H1 (cell line): ENCODE data around the gene PLB1. TPM values are rescaled to one million over a fixed set of nuclear protein-coding genes. Genes with fewer than 3 reads are reported as not detected.

Experiments used
- CTCF ChIA-PET: fragments of 300-600 bp; sonication (Branson Sonifier 250); formaldehyde crosslinking; loops from one replicate; lab custom pipeline; 2021; ENCODE audit not compliant: partially characterized antibody; lab: Charles Lee
- POLR2A ChIA-PET: fragments of 300-600 bp; sonication (Branson Sonifier 250); formaldehyde crosslinking; loops from one replicate; lab custom pipeline; 2021; ENCODE audit warnings: inconsistent platforms; ENCODE audit not compliant: partially characterized antibody; lab: Charles Lee
- DNase-seq, 2 experiments: peaks; one replicate each; pipeline versions ENCODE4 v3.0.0 to v3.0.0-alpha.2; 2010 to 2022; ENCODE audit warnings: low spot score in 2 of 2, low read depth in 1 of 2, mixed read lengths in 1 of 2
- FAIRE-seq: peaks from 2 replicates; lab custom pipeline; 2011; peaks lifted over from hg19 to GRCh38; lab: Jason Lieb, UNC
- H2AFZ ChIP-seq: 2 replicates; pipeline ENCODE4 v1.8.1; 2012; ENCODE audit warnings: low read length, inconsistent platforms
- H2AK5ac ChIP-seq: 2 replicates; pipeline ENCODE4 v1.6.1; 2013; ENCODE audit warnings: low read depth, low read length
- H2BK120ac ChIP-seq: replicated peaks from 2 replicates; pipeline ENCODE3; 2013; ENCODE audit warnings: low read depth, low read length, inconsistent platforms
- H2BK12ac ChIP-seq: 2 replicates; pipeline ENCODE4 v1.6.1; 2013; ENCODE audit warnings: low read depth, low read length
- H2BK15ac ChIP-seq: 2 replicates; pipeline ENCODE4 v1.6.1; 2013; ENCODE audit warnings: low read length
- H2BK20ac ChIP-seq: 2 replicates; pipeline ENCODE4 v1.6.1; 2013; ENCODE audit warnings: low read length
- H2BK5ac ChIP-seq: 2 replicates; pipeline ENCODE4 v1.6.1; 2013; ENCODE audit warnings: low read depth, low read length
- H3K14ac ChIP-seq: 2 replicates; pipeline ENCODE4 v1.6.1; 2013; ENCODE audit warnings: inconsistent platforms; ENCODE audit not compliant: insufficient read length
- H3K18ac ChIP-seq: 2 replicates; pipeline ENCODE4 v1.6.1; 2013; ENCODE audit warnings: low read length; ENCODE audit errors: extremely low read depth
- H3K23ac ChIP-seq: 2 replicates; pipeline ENCODE4 v1.6.1; 2013; ENCODE audit warnings: inconsistent platforms; ENCODE audit not compliant: insufficient read length
- H3K23me2 ChIP-seq: 2 replicates; pipeline ENCODE4 v1.6.1; 2013; ENCODE audit warnings: low read depth, low read length
- H3K27ac ChIP-seq: 2 replicates; pipeline ENCODE4 v1.6.1; 2011; ENCODE audit warnings: low read depth, low read length, inconsistent platforms
- H3K27me3 ChIP-seq, 4 experiments: replicated peaks in 1 of 4; 1 replicate in 1 of 4; 2 replicates in 3 of 4; pipeline versions ENCODE4 v1.6.1 to v1.8.1; 2011 to 2013; ENCODE audit warnings: low read length in 3 of 4, mild to moderate bottlenecking in 3 of 4, inconsistent platforms in 2 of 4, mixed read lengths in 2 of 4, moderate library complexity in 1 of 4; ENCODE audit not compliant: control insufficient read depth in 3 of 4, insufficient read depth in 3 of 4; ENCODE audit errors: extremely low read depth in 1 of 4
- H3K36me3 ChIP-seq, 4 experiments: 2 replicates each; pipeline versions ENCODE4 v1.6.1 to v1.8.1; 2011 to 2013; ENCODE audit warnings: mild to moderate bottlenecking in 4 of 4, low read length in 3 of 4, moderate library complexity in 2 of 4, control low read depth in 1 of 4, inconsistent platforms in 1 of 4; ENCODE audit not compliant: insufficient read depth in 4 of 4, control insufficient read depth in 2 of 4
- H3K4ac ChIP-seq: replicated peaks from 2 replicates; pipeline ENCODE3; 2013; ENCODE audit warnings: low read length, low read depth, mixed read lengths, inconsistent platforms; ENCODE audit not compliant: insufficient read length
- H3K4me1 ChIP-seq, 4 experiments: replicated peaks in 1 of 4; 1 replicate in 1 of 4; 2 replicates in 3 of 4; pipeline versions ENCODE4 v1.6.1 to v1.8.1; 2011 to 2013; ENCODE audit warnings: low read length in 3 of 4, inconsistent platforms in 2 of 4, mixed read lengths in 1 of 4; ENCODE audit not compliant: insufficient read depth in 4 of 4, control insufficient read depth in 3 of 4
- H3K4me2 ChIP-seq, 2 experiments: 2 replicates each; pipeline versions ENCODE4 v1.6.1 to v1.8.1; 2011 to 2013; ENCODE audit warnings: low read depth in 2 of 2, low read length in 2 of 2, control low read depth in 1 of 2, inconsistent platforms in 1 of 2, mild to moderate bottlenecking in 1 of 2; ENCODE audit not compliant: insufficient read depth in 1 of 2
- H3K4me3 ChIP-seq, 4 experiments: fragments of 200-600, 300-600 bp in 1 of 4; sonication (generic), shearing (Covaris generic), sonication (Bioruptor Twin) in 1 of 4; 2 replicates each; pipeline versions ENCODE4 v1.5.1 to v1.8.1; 2011 to 2016; ENCODE audit warnings: low read length in 4 of 4, low read depth in 3 of 4, control low read depth in 2 of 4, inconsistent platforms in 2 of 4, mild to moderate bottlenecking in 2 of 4, mixed read lengths in 1 of 4, moderate library complexity in 1 of 4; ENCODE audit not compliant: insufficient read depth in 2 of 4; ENCODE audit errors: extremely low read depth in 1 of 4
- H3K56ac ChIP-seq: replicated peaks from 2 replicates; pipeline ENCODE3; 2013; ENCODE audit warnings: low read depth, mild to moderate bottlenecking, mixed read lengths, low read length, inconsistent platforms; ENCODE audit not compliant: insufficient read length
- H3K79me1 ChIP-seq: 2 replicates; pipeline ENCODE4 v1.6.1; 2013; ENCODE audit warnings: low read depth, low read length, control low read depth
- H3K79me2 ChIP-seq, 2 experiments: 2 replicates each; pipeline versions ENCODE4 v1.6.1 to v1.8.1; 2012 to 2013; ENCODE audit warnings: low read length in 2 of 2, mild to moderate bottlenecking in 2 of 2, inconsistent platforms in 1 of 2; ENCODE audit not compliant: insufficient read depth in 2 of 2, control insufficient read depth in 1 of 2
- H3K9ac ChIP-seq, 4 experiments: replicated peaks in 1 of 4; 1 replicate in 1 of 4; 2 replicates in 3 of 4; pipeline versions ENCODE4 v1.6.1 to v1.8.1; 2011 to 2013; ENCODE audit warnings: low read depth in 3 of 4, low read length in 3 of 4, control low read depth in 2 of 4, mild to moderate bottlenecking in 2 of 4, moderate library complexity in 2 of 4, inconsistent platforms in 1 of 4; ENCODE audit errors: extremely low read depth in 1 of 4
- H3K9me3 ChIP-seq, 2 experiments: 2 replicates each; pipeline versions ENCODE4 v1.6.1 to v1.8.1; 2012 to 2013; ENCODE audit warnings: mild to moderate bottlenecking in 2 of 2, moderate library complexity in 2 of 2, control low read depth in 1 of 2, inconsistent platforms in 1 of 2, low read depth in 1 of 2, low read length in 1 of 2, mixed read lengths in 1 of 2; ENCODE audit not compliant: insufficient read depth in 2 of 2
- H4K20me1 ChIP-seq, 2 experiments: replicated peaks in 1 of 2; 2 replicates each; pipeline versions ENCODE3 to v1.8.1; 2011 to 2013; ENCODE audit warnings: inconsistent platforms in 2 of 2, low read length in 2 of 2, mild to moderate bottlenecking in 1 of 2; ENCODE audit not compliant: insufficient read depth in 2 of 2, control insufficient read depth in 1 of 2
- H4K5ac ChIP-seq: 2 replicates; pipeline ENCODE4 v1.6.1; 2013; ENCODE audit warnings: low read length, low read depth, mixed read lengths, inconsistent platforms; ENCODE audit not compliant: insufficient read length
- H4K8ac ChIP-seq: 2 replicates; pipeline ENCODE4 v1.8.0; 2013; ENCODE audit warnings: mild to moderate bottlenecking, moderate library complexity, low read length, inconsistent platforms; ENCODE audit not compliant: insufficient read depth; ENCODE audit errors: extremely low read depth
- H4K91ac ChIP-seq: replicated peaks from 2 replicates; pipeline ENCODE3; 2013; ENCODE audit warnings: low read length, mixed read lengths, inconsistent platforms; ENCODE audit not compliant: insufficient read length
- CHD1 ChIP-seq: IDR thresholded peaks from 2 replicates; pipeline ENCODE4 v1.6.1; 2012; ENCODE audit warnings: low read depth, low read length, improper control_type of control experiment
- CHD2 ChIP-seq: IDR thresholded peaks from 2 replicates; pipeline ENCODE4 v1.6.1; 2012; ENCODE audit warnings: low read length, improper control_type of control experiment
- CREB1 ChIP-seq: IDR thresholded peaks from 2 replicates; pipeline ENCODE4 v1.6.1; 2012; ENCODE audit warnings: inconsistent platforms
- JUND ChIP-seq: IDR thresholded peaks from 2 replicates; pipeline ENCODE4 v1.6.1; 2011; ENCODE audit warnings: mild to moderate bottlenecking, improper control_type of control experiment, low read length
- POLR2AphosphoS5 ChIP-seq: IDR thresholded peaks from 2 replicates; pipeline ENCODE4 v1.6.1; 2011; ENCODE audit warnings: low read depth, low read length
- WGBS, 2 experiments: shearing (Covaris generic) in 1 of 2; methylation state at CpG; one replicate each; pipeline versions ENCODE4 v1.1.6 to v1.1.7; 2013 to 2015; ENCODE audit warnings: low lambda C conversion rate in 2 of 2, mixed read lengths in 2 of 2, inconsistent platforms in 1 of 2, low coverage in 1 of 2, missing lambda C conversion rate in 1 of 2; ENCODE audit not compliant: insufficient replicate concordance in 2 of 2, insufficient coverage in 1 of 2, insufficient read length in 1 of 2; ENCODE audit errors: extremely low coverage in 1 of 2, missing lambda C conversion rate in 1 of 2; 5-methylcytosine and 5-hydroxymethylcytosine counted together
- polyA plus RNA-seq, 7 experiments: library from polyadenylated mRNA; depleted of rRNA in 3 of 7; stranded (reverse) in 5 of 7; unstranded in 2 of 7; fragments of >200 nt in 5 of 7; fragments of 200-250 nt in 2 of 7; gene quantifications; 1 replicate in 5 of 7; 2 replicates in 1 of 7; 4 replicates in 1 of 7; pipeline versions ENCODE4 v1.2.1 to v1.2.3, GENCODE V29; 2011 to 2013; ENCODE audit warnings: missing spikeins in 2 of 7, mixed read lengths in 2 of 7
- total RNA-seq: library from RNA; stranded (reverse); fragmentation: NEBNext Ultra II Directional; extraction: Animal tissue kit (Norgen Biotek cat#: 25700); gene quantifications from 2 replicates; pipeline ENCODE4 v1.2.1, GENCODE V29; 2021

The PLB1 gene
- total and polyA plus RNA-seq, 2 of the 8 experiments (the other 6 are each of a cell fraction or from before 2014, with no cell fraction given): 0.20 to 0.36 TPM

DNA sequence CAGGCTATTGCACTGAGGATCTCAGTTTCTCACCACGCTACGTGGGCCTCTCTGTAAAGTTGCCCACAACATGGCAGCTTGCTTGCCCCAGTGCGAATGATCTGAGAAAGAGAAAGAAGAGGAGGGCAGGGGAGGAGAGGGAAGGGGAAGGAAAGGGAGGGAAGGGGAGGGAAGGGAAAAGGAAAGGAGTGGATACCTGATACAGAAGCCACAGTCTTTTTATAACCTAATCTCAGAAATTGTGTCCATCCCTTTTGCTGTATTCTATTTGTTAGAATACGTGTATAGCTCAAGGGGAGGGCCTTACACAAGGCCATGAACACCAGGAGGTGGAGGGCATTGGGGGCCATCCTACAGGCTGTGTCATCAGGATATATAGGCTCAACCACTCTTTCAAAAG, 177.5 kb downstream of the PLB1 start:
- H3K9me3 ChIP-seq: peaks cover 0 to 7% of the 10 kb centered on the region in 2 experiments; a peak in 1 of 4 replicates
- H2BK5ac ChIP-seq: no peak overlapping the region
- no peaks in the 10 kb centered on the region for H3K27me3 ChIP-seq
- no peaks in the 10 kb centered on the region for H4K20me1 ChIP-seq
- H3K4me3 ChIP-seq: no peak overlapping the region
- H2BK12ac ChIP-seq: no peak overlapping the region
- no peak overlapping the region for H2AK5ac ChIP-seq
- H3K4me2 ChIP-seq: no peak overlapping the region
- no peak overlapping the region for H4K8ac ChIP-seq
- no peak overlapping the region for H4K91ac ChIP-seq
- no peaks in the 10 kb centered on the region for H3K36me3 ChIP-seq
- DNase-seq (no peak), FAIRE-seq (no peak)
- H3K23ac ChIP-seq: no peak overlapping the region
- no peak overlapping the region for H3K9ac ChIP-seq
- H3K4me1 ChIP-seq: peaks cover 0 to 3% (median 0%) of the 10 kb centered on the region in 4 experiments; a peak in 1 of 7 replicates
- WGBS, 2 experiments: 94% methylated on average over 4 of the region's 4 CpGs; no CpG with 5 or more reads in 1 of the 2 experiments
- POLR2A ChIA-PET: no interaction called here
- H3K79me1 ChIP-seq: no peaks in the 10 kb centered on the region
- no peak overlapping the region for H3K14ac ChIP-seq
- H4K5ac ChIP-seq: no peak overlapping the region
- no peak overlapping the region for H2BK120ac ChIP-seq
- no peak overlapping the region for H2BK15ac ChIP-seq
- no peak overlapping the region for H2BK20ac ChIP-seq
- no peaks in the 10 kb centered on the region for H3K79me2 ChIP-seq
- no peak overlapping the region for H2AFZ ChIP-seq
- no peak overlapping the region for H3K18ac ChIP-seq
- no peak overlapping the region for H3K27ac ChIP-seq
- H3K23me2 ChIP-seq: no peaks in the 10 kb centered on the region
- H3K4ac ChIP-seq: no peak overlapping the region
- CTCF ChIA-PET: interaction anchor here (1.2 to 3.1 kb wide), 3 partner anchors 9 to 79 kb away, joined by 3 to 8 read pairs (median 7); no protein-coding TSS in a partner anchor
- no peak overlapping the region for H3K56ac ChIP-seq
- TF ChIP-seq CHD2: no peak
- no peak for TF ChIP-seq POLR2AphosphoS5
- no peak for TF ChIP-seq JUND
- TF ChIP-seq CREB1: no peak
- no peak for TF ChIP-seq CHD1
